NCI-H748 treated with DMSO at 0.1 percent for 48 hours (cell line): ENCODE data around the gene GTF2IRD1.
"Not testable (repeated sequence)": the region's sequence is repeated elsewhere in the genome, so short reads cannot be mapped to it uniquely, and the experiment has no call there.

Experiments
- DNase-seq: peaks from one replicate; lab custom pipeline; 2025; lab: John Stamatoyannopoulos, UW

GTF2IRD1 gene

GRCh38 chr7:74453322-74454011, at the start of gene GTF2IRD1:
GTF2IRD1 (plus strand) TSS chr7:74453906; CDS start chr7:74508081, 54,175 bp downstream.
- peak; percentile 42 for DNase-seq

- no peak for DNase-seq
These were observed 49.4 kb upstream of the GTF2IRD1 start for GRCh38 chr7:74404388-74404700.

GRCh38 chr7:74404741-74405140, 49.0 kb upstream of the GTF2IRD1 start:
- DNase-seq, result no peak

- DNase-seq, result no peak
These were observed 48.4 kb upstream of the GTF2IRD1 start for GRCh38 chr7:74405191-74405898.

- DNase-seq, result no peak
These were observed 47.7 kb upstream of the GTF2IRD1 start for GRCh38 chr7:74405899-74406512.

- no peak for DNase-seq
These were observed 45.7 kb upstream of the GTF2IRD1 start for GRCh38 chr7:74407958-74408357.

GRCh38 chr7:74409571-74409970, 44.1 kb upstream of the GTF2IRD1 start:
- no peak for DNase-seq

GRCh38 chr7:74410772-74411171, 42.9 kb upstream of the GTF2IRD1 start:
- DNase-seq, result no peak

GRCh38 chr7:74411571-74411970, 42.1 kb upstream of the GTF2IRD1 start:
- not testable (repeated sequence) for DNase-seq

- DNase-seq, result no peak
These were observed 41.6 kb upstream of the GTF2IRD1 start for GRCh38 chr7:74412056-74412455.

GRCh38 chr7:74412603-74413002, 41.1 kb upstream of the GTF2IRD1 start:
- DNase-seq, result no peak

GRCh38 chr7:74414595-74415333, 38.9 kb upstream of the GTF2IRD1 start:
- not testable (repeated sequence) for DNase-seq

GRCh38 chr7:74417419-74417971, 36.2 kb upstream of the GTF2IRD1 start:
- peak; percentile 53 for DNase-seq

GRCh38 chr7:74418076-74418475, 35.6 kb upstream of the GTF2IRD1 start:
- DNase-seq, result no peak

- no peak for DNase-seq
These were observed 35.2 kb upstream of the GTF2IRD1 start for GRCh38 chr7:74418538-74418937.

- DNase-seq, result not testable (repeated sequence)
These were observed 34.5 kb upstream of the GTF2IRD1 start for GRCh38 chr7:74419232-74419631.

- no peak for DNase-seq
These were observed 33.7 kb upstream of the GTF2IRD1 start for GRCh38 chr7:74420006-74420405.

- DNase-seq, result no peak
These were observed 29.3 kb upstream of the GTF2IRD1 start for GRCh38 chr7:74424291-74424880.

GRCh38 chr7:74428023-74428422, 25.7 kb upstream of the GTF2IRD1 start:
- no peak for DNase-seq

GRCh38 chr7:74429153-74429747, 24.5 kb upstream of the GTF2IRD1 start:
- DNase-seq, result no peak

GRCh38 chr7:74430409-74430808, 23.3 kb upstream of the GTF2IRD1 start:
- DNase-seq, result not testable (repeated sequence)
